IMR-90 (cell line): Measurements from ENCODE around the gene PIEZO2. TPM values are rescaled to one million over a fixed set of nuclear protein-coding genes. Genes with fewer than 3 reads are reported as not detected.

Source experiments
- ATAC-seq: fragments of 200-7000 bp; cut with Tn5 transposase; 2 replicates; pipeline ENCODE4 v1.9.1; 2020; ENCODE audit warnings: low read depth, mild to moderate bottlenecking, moderate library complexity
- BruUV-seq: library from RNA; stranded (reverse); fragments of 400-500 nt; replicated peaks from 2 replicates; lab custom pipeline; 2021; lab: Mats Ljungman, UMichigan
- CTCF ChIA-PET: fragments of 300-600 bp; formaldehyde crosslinking; extraction: SDS; loops from one replicate; lab custom pipeline; 2021; ENCODE audit warnings: antibody characterized with exemption; lab: Yijun Ruan, JAX
- POLR2A ChIA-PET: fragments of 300-600 bp; sonication (Branson Sonifier 250); formaldehyde crosslinking; loops from one replicate; lab custom pipeline; 2022; ENCODE audit warnings: antibody characterized with exemption; ENCODE audit not compliant: unreplicated experiment; lab: Charles Lee
- DNase-seq: peaks from one replicate; pipeline ENCODE4 v3.0.0; 2013
- H2AFZ ChIP-seq: replicated peaks from 2 replicates; pipeline ENCODE3; 2013; ENCODE audit warnings: low read length, mild to moderate bottlenecking; ENCODE audit not compliant: poor library complexity
- H2AK5ac ChIP-seq: 2 replicates; pipeline ENCODE4 v1.6.1; 2013; ENCODE audit warnings: low read depth, low read length, inconsistent platforms
- H2AK9ac ChIP-seq: replicated peaks from 2 replicates; pipeline ENCODE3; 2013; ENCODE audit warnings: mild to moderate bottlenecking, low read depth, low read length, moderate library complexity; ENCODE audit not compliant: poor library complexity
- H2BK120ac ChIP-seq: 2 replicates; pipeline ENCODE4 v1.6.1; 2013; ENCODE audit warnings: low read depth, low read length, inconsistent platforms
- H2BK15ac ChIP-seq: 3 replicates; pipeline ENCODE4 v1.6.1; 2013; ENCODE audit warnings: low read depth, low read length, inconsistent platforms
- H2BK20ac ChIP-seq: 2 replicates; pipeline ENCODE4 v1.6.1; 2013; ENCODE audit warnings: low read depth, mild to moderate bottlenecking, inconsistent platforms, low read length, moderate library complexity
- H2BK5ac ChIP-seq: 2 replicates; pipeline ENCODE4 v1.6.1; 2013; ENCODE audit warnings: mild to moderate bottlenecking, low read depth, low read length, inconsistent platforms; ENCODE audit not compliant: poor library complexity, severe bottlenecking
- H3K14ac ChIP-seq: replicated peaks from 2 replicates; pipeline ENCODE4 v1.6.1; 2013; ENCODE audit warnings: low read depth, low read length, inconsistent platforms
- H3K18ac ChIP-seq: 2 replicates; pipeline ENCODE4 v1.6.1; 2013; ENCODE audit warnings: low read depth, low read length, control low read depth
- H3K23ac ChIP-seq: 2 replicates; pipeline ENCODE4 v1.6.1; 2013; ENCODE audit warnings: low read depth, low read length, inconsistent platforms
- H3K27ac ChIP-seq: 2 replicates; pipeline ENCODE4 v1.5.1; 2013; ENCODE audit warnings: mild to moderate bottlenecking, control low read depth, low read length; ENCODE audit not compliant: insufficient read depth
- H3K27me3 ChIP-seq: 2 replicates; pipeline ENCODE4 v1.6.1; 2013; ENCODE audit warnings: low read length; ENCODE audit not compliant: control insufficient read depth, insufficient read depth
- H3K36me3 ChIP-seq: 2 replicates; pipeline ENCODE4 v1.6.1; 2013; ENCODE audit warnings: low read length, mixed read lengths; ENCODE audit not compliant: control insufficient read depth, insufficient read depth
- H3K4ac ChIP-seq: 2 replicates; pipeline ENCODE4 v1.6.1; 2013; ENCODE audit warnings: low read depth, low read length, inconsistent platforms
- H3K4me1 ChIP-seq: 2 replicates; pipeline ENCODE4 v1.6.1; 2013; ENCODE audit warnings: low read length, mixed read lengths; ENCODE audit not compliant: control insufficient read depth, insufficient read depth
- H3K4me2 ChIP-seq: 2 replicates; pipeline ENCODE4 v1.6.1; 2013; ENCODE audit warnings: low read depth, mild to moderate bottlenecking, control low read depth, low read length, moderate library complexity
- H3K4me3 ChIP-seq: 2 replicates; pipeline ENCODE4 v1.5.1; 2013; ENCODE audit warnings: low read depth, mild to moderate bottlenecking, control low read depth, low read length, moderate library complexity; ENCODE audit not compliant: insufficient read depth
- H3K56ac ChIP-seq: 2 replicates; pipeline ENCODE4 v1.6.1; 2013; ENCODE audit warnings: low read length, inconsistent platforms; ENCODE audit not compliant: insufficient read depth; ENCODE audit errors: extremely low read depth
- H3K79me1 ChIP-seq, 2 experiments: 2 replicates each; pipeline ENCODE4 v1.6.1; 2013; ENCODE audit warnings: low read length in 2 of 2, inconsistent platforms in 1 of 2, low read depth in 1 of 2
- H3K9ac ChIP-seq: 2 replicates; pipeline ENCODE4 v1.6.1; 2013; ENCODE audit warnings: low read depth, low read length, control low read depth
- H3K9me1 ChIP-seq: 2 replicates; pipeline ENCODE4 v1.6.1; 2013; ENCODE audit warnings: low read length, inconsistent platforms; ENCODE audit not compliant: insufficient read depth
- H3K9me3 ChIP-seq: 2 replicates; pipeline ENCODE4 v1.6.1; 2013; ENCODE audit warnings: low read length; ENCODE audit not compliant: control insufficient read depth, insufficient read depth
- H4K20me1 ChIP-seq: 2 replicates; pipeline ENCODE4 v1.6.1; 2013; ENCODE audit warnings: low read length, inconsistent platforms; ENCODE audit not compliant: insufficient read depth
- H4K5ac ChIP-seq: 2 replicates; pipeline ENCODE4 v1.6.1; 2013; ENCODE audit warnings: mild to moderate bottlenecking, low read depth, low read length, control low read depth
- H4K8ac ChIP-seq, 2 experiments: 2 replicates each; pipeline ENCODE4 v1.6.1; 2013; ENCODE audit warnings: low read depth in 2 of 2, low read length in 2 of 2, control low read depth in 1 of 2, inconsistent platforms in 1 of 2
- H4K91ac ChIP-seq: 2 replicates; pipeline ENCODE4 v1.6.1; 2013; ENCODE audit warnings: low read depth, low read length, inconsistent platforms; ENCODE audit not compliant: insufficient read depth
- BHLHE40 ChIP-seq: fragments of 150-350 bp; IDR thresholded peaks from 2 replicates; pipeline ENCODE4 v1.6.1; 2016; ENCODE audit warnings: mild to moderate bottlenecking, low read depth, low read length
- CEBPB ChIP-seq: IDR thresholded peaks from 2 replicates; pipeline ENCODE4 v1.6.1; 2012; ENCODE audit warnings: low read depth, low read length, improper control_type of control experiment
- CHD1 ChIP-seq: IDR thresholded peaks from 2 replicates; pipeline ENCODE4 v1.6.1; 2012; ENCODE audit warnings: low read depth, low read length, improper control_type of control experiment
- CTCF ChIP-seq: conservative IDR thresholded peaks from 2 replicates; pipeline ENCODE4 v1.5.1; 2012; ENCODE audit warnings: mild to moderate bottlenecking, low read depth, low read length, improper control_type of control experiment
- ELK1 ChIP-seq: fragments of 150-350 bp; IDR thresholded peaks from 2 replicates; pipeline ENCODE4 v1.6.1; 2016; ENCODE audit warnings: low read depth, mild to moderate bottlenecking, low read length, moderate library complexity, borderline replicate concordance
- FOS ChIP-seq: fragments of 150-350 bp; IDR thresholded peaks from 2 replicates; pipeline ENCODE4 v1.6.1; 2016; ENCODE audit warnings: low read depth, low read length
- MAFK ChIP-seq: IDR thresholded peaks from 2 replicates; pipeline ENCODE4 v1.6.1; 2012; ENCODE audit warnings: low read depth, low read length, improper control_type of control experiment
- MAZ ChIP-seq: IDR thresholded peaks from 2 replicates; pipeline ENCODE4 v1.6.1; 2012; ENCODE audit warnings: low read depth, mild to moderate bottlenecking, low read length, improper control_type of control experiment, moderate library complexity, borderline replicate concordance
- MXI1 ChIP-seq: IDR thresholded peaks from 2 replicates; pipeline ENCODE4 v1.6.1; 2012; ENCODE audit warnings: low read depth, mild to moderate bottlenecking, low read length, moderate library complexity, borderline replicate concordance
- NFE2L2 ChIP-seq: fragments of 150-350 bp; IDR thresholded peaks from 2 replicates; pipeline ENCODE4 v1.6.1; 2016; ENCODE audit warnings: low read depth, mild to moderate bottlenecking, low read length
- POLR2A ChIP-seq: IDR thresholded peaks from 2 replicates; pipeline ENCODE4 v1.6.1; 2012; ENCODE audit warnings: mild to moderate bottlenecking, low read depth, low read length
- RAD21 ChIP-seq: IDR thresholded peaks from 2 replicates; pipeline ENCODE4 v1.6.1; 2012; ENCODE audit warnings: low read length, improper control_type of control experiment
- RCOR1 ChIP-seq: IDR thresholded peaks from 2 replicates; pipeline ENCODE4 v1.6.1; 2012; ENCODE audit warnings: mild to moderate bottlenecking, low read length, improper control_type of control experiment; ENCODE audit not compliant: insufficient replicate concordance
- RFX5 ChIP-seq: IDR thresholded peaks from 2 replicates; pipeline ENCODE4 v1.8.0; 2012; ENCODE audit warnings: low read depth, mild to moderate bottlenecking, low read length, moderate library complexity
- SMC3 ChIP-seq: fragments of 150-350 bp; IDR thresholded peaks from 2 replicates; pipeline ENCODE4 v1.6.1; 2016; ENCODE audit warnings: low read depth, mild to moderate bottlenecking, antibody characterized with exemption, low read length, moderate library complexity
- USF2 ChIP-seq: fragments of 150-350 bp; IDR thresholded peaks from 2 replicates; pipeline ENCODE4 v1.6.1; 2017; ENCODE audit warnings: mild to moderate bottlenecking, antibody characterized with exemption, low read length, low read depth
- WGBS, 2 experiments: methylation state at CpG; one replicate each; pipeline versions ENCODE4 v1.1.5 to v1.1.7; 2013; ENCODE audit warnings: missing lambda C conversion rate in 2 of 2; ENCODE audit not compliant: insufficient read length in 1 of 2; ENCODE audit errors: extremely low coverage in 2 of 2; 5-methylcytosine and 5-hydroxymethylcytosine counted together
- dilution Hi-C: fragments of 300-500 bp; cut with HindIII; formaldehyde crosslinking; loops from one replicate; pipeline ENCODE4 v1.14.3; 2018; ENCODE audit warnings: low sequenced_read_pairs; ENCODE audit not compliant: unreplicated experiment
- in situ Hi-C: fragments of 300-500 bp; cut with MboI; formaldehyde crosslinking; loops from 3 replicates; pipeline ENCODE4 v1.14.3; 2019; ENCODE audit warnings: low sequenced_read_pairs, inconsistent platforms, mixed read lengths
- intact Hi-C: fragments of 100-400 bp; cut with micrococcal nuclease; formaldehyde crosslinking; loops from 2 replicates; pipeline ENCODE4 v1.10.0; 2022
- polyA plus RNA-seq, 3 experiments: library from polyadenylated mRNA; depleted of rRNA; stranded (reverse); fragments of >200 nt; gene quantifications; 2 replicates each; pipeline ENCODE4 v1.2.3, GENCODE V29; 2012; ENCODE audit warnings: low replicate concordance in 1 of 3
- total RNA-seq: library from RNA; depleted of rRNA; stranded (reverse); fragments of >200 nt; gene quantifications from 2 replicates; pipeline ENCODE4 v1.2.3, GENCODE V29; 2012

PIEZO2 gene
- total and polyA plus RNA-seq, 2 of the 4 experiments (the other 2 are of a cell fraction): 2.4 to 4.1 TPM

DNA sequence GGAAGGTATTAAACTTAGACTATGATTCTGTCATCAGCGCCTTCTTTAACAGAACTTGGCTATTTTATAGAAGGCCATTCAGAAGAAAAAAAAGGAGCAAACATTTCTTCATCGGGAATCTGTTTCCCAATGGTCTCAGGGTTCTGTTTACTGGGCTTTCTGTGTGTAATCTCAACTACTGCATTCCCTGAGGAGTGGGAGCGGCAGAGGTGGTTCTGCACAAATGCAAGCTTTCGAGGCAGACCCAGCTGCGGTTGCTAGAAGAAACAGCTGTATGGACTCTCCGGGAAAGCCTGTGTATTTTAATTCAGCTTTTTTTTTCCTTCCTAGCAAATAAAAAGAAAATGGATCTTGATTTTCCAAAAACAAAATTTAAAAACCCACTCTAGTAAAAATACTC lies 372.9 kb downstream of the PIEZO2 start:
- in situ Hi-C loops (no loop called here), intact Hi-C loops (no loop called here), dilution Hi-C loops (no loop called here)
- Histone ChIP-seq H4K91ac (no peak overlapping the region), H3K18ac (no peak overlapping the region), H2BK15ac (no peak overlapping the region), H3K9me3 (no peaks in the 10 kb centered on the region), H2BK120ac (no peak overlapping the region), H3K4ac (no peak overlapping the region), H3K14ac (no peak overlapping the region), H2BK5ac (no peak overlapping the region), H4K5ac (no peak overlapping the region), H3K4me3 (no peak overlapping the region), H2AK9ac (no peak overlapping the region), H3K23ac (no peak overlapping the region), H4K20me1 (no peaks in the 10 kb centered on the region), H3K9ac (no peak overlapping the region), H3K79me1 (no peaks in the 10 kb centered on the region), H3K27me3 (no peaks in the 10 kb centered on the region), H3K4me2 (no peak overlapping the region), H2AK5ac (no peak overlapping the region), H3K27ac (no peak overlapping the region), H3K36me3 (peaks cover 8% of the 10 kb centered on the region; the same call in 1 of the 2 replicates), H2BK20ac (no peak overlapping the region), H3K4me1 (no peaks in the 10 kb centered on the region; the same call in 1 of the 2 replicates), H3K9me1 (no peaks in the 10 kb centered on the region; the same call in 1 of the 2 replicates), H2AFZ (no peak overlapping the region), H3K56ac (no peak overlapping the region), H4K8ac (no peak overlapping the region)
- TF ChIP-seq MAFK: no peak
- no peak for TF ChIP-seq USF2
- no peak for TF ChIP-seq MXI1
- TF ChIP-seq FOS: no peak
- no peak for TF ChIP-seq ELK1
- TF ChIP-seq SMC3: no peak
- no peak for TF ChIP-seq NFE2L2
- no peak for TF ChIP-seq RAD21
- no peak for TF ChIP-seq CTCF
- TF ChIP-seq RCOR1: no peak
- TF ChIP-seq MAZ: no peak
- TF ChIP-seq POLR2A: no peak
- no peak for TF ChIP-seq CHD1
- no peak for TF ChIP-seq CEBPB
- TF ChIP-seq BHLHE40: no peak
- no peak for TF ChIP-seq RFX5
- ChIA-PET CTCF (interaction anchor here (1.5 kb wide), 1 partner anchor 10 kb away, joined by 12 read pairs; no protein-coding TSS in a partner anchor), POLR2A (no interaction called here)
- DNase-seq (no peak), ATAC-seq (no peak)
- BruUV-seq: no TSS peak
- WGBS, 2 experiments: no CpG with 5 or more reads among the region's 6 CpGs
